ENCODE data around the gene PAF1. TPM values are rescaled to one million over a fixed set of nuclear protein-coding genes. Genes with fewer than 3 reads are reported as not detected.

Gene PAF1
- polyA plus RNA-seq, 1 donor from 2014 or later = 37.3 TPM

GRCh38 chr19:39342647-39343305 is 48.1 kb downstream of the PAF1 start:
- Histone ChIP-seq H3K9me3 (ENCODE audit: low read length) (no peaks in the 10 kb centered on the region), H4K20me1 (ENCODE audit: insufficient read depth) (no peaks in the 10 kb centered on the region), H3K79me2 (replicated peaks; ENCODE audit: insufficient read depth, low read length) (peaks cover 49% of the 10 kb centered on the region), H3K9ac (ENCODE audit: low read length) (peak overlapping the region; percentile 94), H3K4me3 (ENCODE audit: low read length) (peak overlapping the region; percentile 80), H3K4me2 (ENCODE audit: low read length) (peak overlapping the region; percentile 62), H3K36me3 (ENCODE audit: insufficient read depth, low read length) (no peaks in the 10 kb centered on the region), H3F3A (ENCODE audit: insufficient read depth, low read length, poor library complexity, severe bottlenecking) (peaks cover 5% of the 10 kb centered on the region), H3K9me2 (ENCODE audit: insufficient read depth, low read length) (no peaks in the 10 kb centered on the region), H3K27ac (ENCODE audit: low read length) (peak overlapping the region; percentile 58), H3K27me3 (ENCODE audit: insufficient read depth, low read depth, low read length) (no peaks in the 10 kb centered on the region), H2AFZ (ENCODE audit: low read depth, low read length) (no peak overlapping the region)
- TF ChIP-seq MXI1 (conservative IDR thresholded peaks at IDR 0.05; ENCODE audit: poor library complexity, severe bottlenecking) (no peak), RAD21 (conservative IDR thresholded peaks at IDR 0.05) (no peak), EZH2 (IDR thresholded peaks at IDR 0.05; ENCODE audit: borderline replicate concordance, insufficient read depth, low read length, poor library complexity, severe bottlenecking) (no peak), TAF1 (IDR thresholded peaks at IDR 0.05; ENCODE audit: low read depth) (no peak), POLR2AphosphoS5 (IDR thresholded peaks at IDR 0.05) (no peak), EP300 (conservative IDR thresholded peaks at IDR 0.05; ENCODE audit: poor library complexity, severe bottlenecking) (no peak), REST (IDR thresholded peaks at IDR 0.05; ENCODE audit: borderline replicate concordance) (no peak), SMC3 (conservative IDR thresholded peaks at IDR 0.05; ENCODE audit: poor library complexity) (no peak)
- TF ChIP-seq, protein P1, sequence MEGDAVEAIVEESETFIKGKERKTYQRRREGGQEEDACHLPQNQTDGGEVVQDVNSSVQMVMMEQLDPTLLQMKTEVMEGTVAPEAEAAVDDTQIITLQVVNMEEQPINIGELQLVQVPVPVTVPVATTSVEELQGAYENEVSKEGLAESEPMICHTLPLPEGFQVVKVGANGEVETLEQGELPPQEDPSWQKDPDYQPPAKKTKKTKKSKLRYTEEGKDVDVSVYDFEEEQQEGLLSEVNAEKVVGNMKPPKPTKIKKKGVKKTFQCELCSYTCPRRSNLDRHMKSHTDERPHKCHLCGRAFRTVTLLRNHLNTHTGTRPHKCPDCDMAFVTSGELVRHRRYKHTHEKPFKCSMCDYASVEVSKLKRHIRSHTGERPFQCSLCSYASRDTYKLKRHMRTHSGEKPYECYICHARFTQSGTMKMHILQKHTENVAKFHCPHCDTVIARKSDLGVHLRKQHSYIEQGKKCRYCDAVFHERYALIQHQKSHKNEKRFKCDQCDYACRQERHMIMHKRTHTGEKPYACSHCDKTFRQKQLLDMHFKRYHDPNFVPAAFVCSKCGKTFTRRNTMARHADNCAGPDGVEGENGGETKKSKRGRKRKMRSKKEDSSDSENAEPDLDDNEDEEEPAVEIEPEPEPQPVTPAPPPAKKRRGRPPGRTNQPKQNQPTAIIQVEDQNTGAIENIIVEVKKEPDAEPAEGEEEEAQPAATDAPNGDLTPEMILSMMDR (IDR thresholded peaks at IDR 0.05; ENCODE audit: poor library complexity, severe bottlenecking) = no peak

DNA sequence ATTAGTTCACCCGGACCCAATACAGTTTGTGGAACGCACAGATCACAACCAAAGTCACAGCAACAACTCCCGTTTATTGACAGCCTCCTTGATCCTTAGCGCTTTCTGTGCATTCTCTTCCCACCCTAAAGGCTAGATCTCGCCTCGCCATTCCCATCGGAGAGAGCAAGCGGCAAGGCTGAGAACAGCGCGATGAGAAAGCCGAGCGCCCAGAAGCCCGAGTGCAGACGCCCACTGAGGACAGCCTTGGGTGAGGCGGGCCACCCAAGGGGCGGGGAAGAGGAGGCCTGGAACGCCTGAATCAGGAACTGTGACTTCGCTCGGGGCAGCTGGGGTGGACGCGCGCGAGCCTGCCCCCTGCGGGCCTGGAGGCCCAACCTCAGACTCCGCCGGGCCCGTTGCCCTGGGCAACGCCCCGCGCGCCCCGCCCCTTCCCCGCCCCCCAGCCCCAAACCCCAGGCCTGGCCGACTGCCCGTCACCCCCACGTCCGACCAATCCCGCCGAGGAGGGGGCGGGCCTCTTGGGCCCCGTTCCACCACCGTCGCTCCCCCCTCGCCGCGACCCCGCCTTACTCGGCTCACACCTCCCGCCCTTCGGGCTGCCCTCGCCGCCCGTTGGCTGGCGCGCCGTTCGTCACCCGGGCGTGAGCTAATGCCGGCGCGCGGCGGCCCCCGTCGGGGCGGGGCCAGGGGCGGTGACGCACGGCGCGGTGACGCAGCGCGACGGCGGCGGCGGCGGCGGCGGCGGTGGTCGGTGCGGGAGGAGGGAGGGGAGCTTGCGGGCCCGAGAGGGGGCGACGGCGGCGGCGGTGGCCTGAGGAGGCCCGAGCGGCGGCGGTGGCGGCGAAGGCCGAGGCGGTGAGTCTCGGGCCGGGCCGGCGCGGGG is 48.9 kb downstream of the PAF1 start, which contains the start of gene SAMD4B:
SAMD4B (plus strand) TSS at position 703 of the 886 bp plus-strand sequence. CDS start 14,473 bp downstream, outside the sequence.
- Histone ChIP-seq H3K27me3 (ENCODE audit: insufficient read depth, low read depth, low read length) (no peaks in the 10 kb centered on the region), H3K36me3 (ENCODE audit: insufficient read depth, low read length) (no peaks in the 10 kb centered on the region), H4K20me1 (ENCODE audit: insufficient read depth) (no peaks in the 10 kb centered on the region), H3K79me2 (replicated peaks; ENCODE audit: insufficient read depth, low read length) (peaks cover 43% of the 10 kb centered on the region), H3K9me3 (ENCODE audit: low read length) (no peaks in the 10 kb centered on the region), H2AFZ (ENCODE audit: low read depth, low read length) (peak within 1 kb of the TSS; percentile 99), H3K27ac (ENCODE audit: low read length) (peak within 1 kb of the TSS; percentile 91), H3K4me2 (ENCODE audit: low read length) (peak within 1 kb of the TSS; percentile 76), H3K9me2 (ENCODE audit: insufficient read depth, low read length) (no peaks in the 10 kb centered on the region), H3K4me3 (ENCODE audit: low read length) (peak within 1 kb of the TSS; percentile 99), H3K9ac (ENCODE audit: low read length) (peak within 1 kb of the TSS; percentile 94), H3F3A (ENCODE audit: insufficient read depth, low read length, poor library complexity, severe bottlenecking) (peaks cover 5% of the 10 kb centered on the region)
- peak; percentile 88 for TF ChIP-seq REST (IDR thresholded peaks at IDR 0.05; ENCODE audit: borderline replicate concordance)
- no peak for TF ChIP-seq EP300 (conservative IDR thresholded peaks at IDR 0.05; ENCODE audit: poor library complexity, severe bottlenecking)
- peak; percentile 87 for TF ChIP-seq TAF1 (IDR thresholded peaks at IDR 0.05; ENCODE audit: low read depth)
- peak; percentile 70 for TF ChIP-seq SMC3 (conservative IDR thresholded peaks at IDR 0.05; ENCODE audit: poor library complexity)
- TF ChIP-seq RAD21 (conservative IDR thresholded peaks at IDR 0.05) = peak; percentile 59
- TF ChIP-seq, protein P1 (IDR thresholded peaks at IDR 0.05; ENCODE audit: poor library complexity, severe bottlenecking) = peak; percentile 85
- peak; percentile 91 for TF ChIP-seq POLR2AphosphoS5 (IDR thresholded peaks at IDR 0.05)
- TF ChIP-seq MXI1 (conservative IDR thresholded peaks at IDR 0.05; ENCODE audit: poor library complexity, severe bottlenecking) = peak; percentile 71
- no peak for TF ChIP-seq EZH2 (IDR thresholded peaks at IDR 0.05; ENCODE audit: borderline replicate concordance, insufficient read depth, low read length, poor library complexity, severe bottlenecking)

Measured in neural cell (in vitro differentiated cells).